PFSK-1 (cell line): ENCODE results near the gene CEP70.

Source experiments
- FOXP2 ChIP-seq: optimal IDR thresholded peaks from 2 replicates; pipeline ENCODE3; 2011; ENCODE audit warnings: borderline replicate concordance, control low read depth, inconsistent platforms; ENCODE audit not compliant: insufficient read depth; ENCODE audit errors: extremely low read length, extremely low read depth
- POLR2AphosphoS5 ChIP-seq: IDR thresholded peaks from 2 replicates; pipeline ENCODE4 v1.6.1; 2012; ENCODE audit warnings: low read depth, mild to moderate bottlenecking, control low read depth, low read length, moderate library complexity
- REST ChIP-seq, 2 experiments: IDR thresholded peaks; 2 replicates each; pipeline versions ENCODE4 v1.6.1 to v1.8.0; 2011 to 2012; ENCODE audit warnings: low read depth in 2 of 2, low read length in 2 of 2, control low read depth in 1 of 2, inconsistent platforms in 1 of 2, mild to moderate bottlenecking in 1 of 2, moderate library complexity in 1 of 2; ENCODE audit not compliant: insufficient read depth in 1 of 2
- TAF1 ChIP-seq: IDR thresholded peaks from 2 replicates; pipeline ENCODE4 v1.6.1; 2012; ENCODE audit warnings: low read length, control low read depth, borderline replicate concordance; ENCODE audit not compliant: insufficient read depth

GRCh38 chr3:138594150-138594934 lies at the start of gene CEP70:
- no peak for TF ChIP-seq POLR2AphosphoS5
- TF ChIP-seq REST (IDR thresholded peaks at IDR 0.05; ENCODE audit: insufficient read depth in 1 of 2, low read depth in 2 of 2, low read length in 2 of 2): no peak
- TF ChIP-seq TAF1: no peak
- no peak for TF ChIP-seq FOXP2
